CD14-positive monocyte (primary cell): ENCODE measurements around the gene AGBL2. TPM values are rescaled to one million over a fixed set of nuclear protein-coding genes. Genes with fewer than 3 reads are reported as not detected.

Experiments used
- DNase-seq, 3 donors: peaks; one replicate each; pipeline ENCODE4 v3.0.0-alpha.2; 2011 to 2022
- H2AFZ ChIP-seq: 2 replicates; pipeline ENCODE4 v1.6.0; 2012; ENCODE audit warnings: mild to moderate bottlenecking, low read depth, low read length, inconsistent platforms; ENCODE audit not compliant: insufficient read depth, poor library complexity, severe bottlenecking
- H3K27ac ChIP-seq, 2 donors: 1 replicate in 1 of 2; 2 replicates in 1 of 2; pipeline ENCODE4 v1.5.1; 2012 to 2013; ENCODE audit warnings: low read length in 2 of 2, control low read depth in 1 of 2, inconsistent platforms in 1 of 2, low read depth in 1 of 2, mild to moderate bottlenecking in 1 of 2
- H3K27me3 ChIP-seq, 2 donors: one replicate each; pipeline versions ENCODE4 v1.6.0 to v1.6.1; 2011 to 2013; ENCODE audit warnings: low read length in 2 of 2; ENCODE audit not compliant: control insufficient read depth in 2 of 2, insufficient read depth in 2 of 2
- H3K36me3 ChIP-seq, 2 donors: replicated peaks in 1 of 2; 1 replicate in 1 of 2; 2 replicates in 1 of 2; pipeline versions ENCODE4 v1.5.1 to v1.6.1; 2012 to 2013; ENCODE audit warnings: low read length in 2 of 2, control low read depth in 1 of 2, inconsistent platforms in 1 of 2, mild to moderate bottlenecking in 1 of 2; ENCODE audit not compliant: insufficient read depth in 2 of 2, control insufficient read depth in 1 of 2
- H3K4me1 ChIP-seq, 2 donors: 1 replicate in 1 of 2; 2 replicates in 1 of 2; pipeline versions ENCODE4 v1.5.1 to v1.6.1; 2012 to 2013; ENCODE audit warnings: low read length in 2 of 2, control low read depth in 1 of 2, inconsistent platforms in 1 of 2, mild to moderate bottlenecking in 1 of 2, moderate library complexity in 1 of 2; ENCODE audit not compliant: insufficient read depth in 2 of 2, control insufficient read depth in 1 of 2
- H3K4me2 ChIP-seq: replicated peaks from 2 replicates; pipeline ENCODE3; 2012; ENCODE audit warnings: low read length, moderate library complexity, mild to moderate bottlenecking; ENCODE audit not compliant: poor library complexity, severe bottlenecking; ENCODE audit errors: extremely low read depth
- H3K4me3 ChIP-seq, 3 experiments: fragments of 200-600 bp in 1 of 3; sonication (generic) in 1 of 3; replicated peaks in 1 of 3; 1 replicate in 2 of 3; 2 replicates in 1 of 3; pipeline ENCODE4 v1.5.1; 2011 to 2013; ENCODE audit warnings: low read length in 3 of 3, mild to moderate bottlenecking in 3 of 3, control low read depth in 2 of 3, low read depth in 2 of 3, inconsistent platforms in 1 of 3, moderate library complexity in 1 of 3
- H3K79me2 ChIP-seq: 2 replicates; pipeline ENCODE4 v1.6.0; 2012; ENCODE audit warnings: mild to moderate bottlenecking, control low read depth, inconsistent platforms, low read length, moderate library complexity; ENCODE audit not compliant: insufficient read depth
- H3K9ac ChIP-seq: 2 replicates; pipeline ENCODE4 v1.6.0; 2017; ENCODE audit warnings: low read length, mild to moderate bottlenecking; ENCODE audit not compliant: insufficient read depth, poor library complexity, severe bottlenecking
- H3K9me3 ChIP-seq, 2 donors: replicated peaks in 1 of 2; 1 replicate in 1 of 2; 2 replicates in 1 of 2; pipeline versions ENCODE4 v1.5.1 to v1.6.1; 2012 to 2013; ENCODE audit warnings: low read length in 2 of 2, control low read depth in 1 of 2; ENCODE audit not compliant: control insufficient read depth in 1 of 2, insufficient read depth in 1 of 2
- H4K20me1 ChIP-seq: 2 replicates; pipeline ENCODE4 v1.6.0; 2012; ENCODE audit warnings: mild to moderate bottlenecking, low read length, control low read depth, moderate library complexity; ENCODE audit not compliant: insufficient read depth
- H3K27ac Mint-ChIP-seq, 7 donors: one replicate each; pipeline ENCODE4 v1.8.0; 2020; ENCODE audit warnings: mild to moderate bottlenecking in 7 of 7, mixed read lengths in 7 of 7, moderate library complexity in 6 of 7, inconsistent platforms in 2 of 7
- H3K27me3 Mint-ChIP-seq, 3 donors: one replicate each; pipeline ENCODE4 v1.8.0; 2021 to 2022; ENCODE audit warnings: low read depth in 3 of 3, mild to moderate bottlenecking in 3 of 3, mixed read lengths in 3 of 3, moderate library complexity in 3 of 3, inconsistent platforms in 1 of 3
- H3K36me3 Mint-ChIP-seq, 2 donors: one replicate each; pipeline ENCODE4 v1.8.0; 2020; ENCODE audit warnings: mixed read lengths in 2 of 2, inconsistent platforms in 1 of 2, mild to moderate bottlenecking in 1 of 2
- H3K4me1 Mint-ChIP-seq: one replicate; pipeline ENCODE4 v1.8.0; 2020; ENCODE audit warnings: mild to moderate bottlenecking, mixed read lengths
- H3K4me3 Mint-ChIP-seq, 2 donors: one replicate each; pipeline ENCODE4 v1.8.0; 2020; ENCODE audit warnings: mild to moderate bottlenecking in 2 of 2, mixed read lengths in 2 of 2, moderate library complexity in 1 of 2
- H3K9me3 Mint-ChIP-seq, 7 donors: one replicate each; pipeline ENCODE4 v1.8.0; 2020 to 2022; ENCODE audit warnings: mixed read lengths in 7 of 7, mild to moderate bottlenecking in 6 of 7, moderate library complexity in 6 of 7, inconsistent platforms in 2 of 7
- WGBS: methylation state at CpG from one replicate; pipeline ENCODE4 v1.1.5; 2013; ENCODE audit warnings: missing lambda C conversion rate; ENCODE audit not compliant: insufficient coverage; 5-methylcytosine and 5-hydroxymethylcytosine counted together
- intact Hi-C, 2 donors: fragments of 100-400 bp; cut with micrococcal nuclease; formaldehyde crosslinking; loops; one replicate each; pipeline versions ENCODE4 v1.15.0 to v1.15.1; 2023
- polyA plus RNA-seq, 3 donors: library from polyadenylated mRNA; depleted of rRNA in 1 of 3; unstranded in 2 of 3; stranded (reverse) in 1 of 3; fragments of 300-500 nt in 2 of 3; fragments of >200 nt in 1 of 3; fragmentation: Illumina TruSeq in 2 of 3; gene quantifications; 1 replicate in 2 of 3; 2 replicates in 1 of 3; pipeline ENCODE4 v1.2.3, GENCODE V29; 2012 to 2021
- TF ChIP-seq, protein P1 (sequence below): fragments of 200-600 bp; IDR thresholded peaks from one replicate; pipeline ENCODE4 v1.8.0; 2022; ENCODE audit warnings: antibody characterized with exemption, mild to moderate bottlenecking

The AGBL2 gene
- polyA plus RNA-seq, 3 donors: 0.93 TPM; not detected in 2

DNA sequence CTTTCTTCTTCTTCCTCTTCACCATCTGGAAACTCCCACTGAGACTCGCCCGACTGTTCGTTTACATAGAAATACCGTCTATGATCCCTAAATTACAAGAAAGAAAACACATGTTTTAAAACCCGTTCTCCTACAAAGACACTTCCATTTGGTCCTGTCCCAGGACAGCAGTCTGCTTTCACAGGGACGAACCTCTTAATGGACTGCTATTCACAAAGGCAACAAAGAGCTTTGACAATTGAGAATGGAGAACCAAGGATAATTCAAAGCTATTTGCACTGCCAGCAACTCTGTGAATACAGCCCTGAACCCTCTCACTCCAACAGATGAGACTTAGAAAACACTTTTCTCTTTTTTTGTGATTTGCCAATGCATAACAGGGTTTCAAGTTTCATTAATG is 16.3 kb upstream of the AGBL2 start:
- H3K4me1 ChIP-seq: no peaks in the 10 kb centered on the region
- no peak overlapping the region for H3K4me2 ChIP-seq
- no peaks in the 10 kb centered on the region for H3K79me2 ChIP-seq
- no peak overlapping the region for H3K4me3 Mint-ChIP-seq
- no peaks in the 10 kb centered on the region for H3K27me3 Mint-ChIP-seq
- H3K27ac Mint-ChIP-seq: no peak overlapping the region
- no peak for DNase-seq
- H3K9ac ChIP-seq: no peak overlapping the region
- H3K9me3 Mint-ChIP-seq: no peaks in the 10 kb centered on the region
- TF ChIP-seq, protein P1, sequence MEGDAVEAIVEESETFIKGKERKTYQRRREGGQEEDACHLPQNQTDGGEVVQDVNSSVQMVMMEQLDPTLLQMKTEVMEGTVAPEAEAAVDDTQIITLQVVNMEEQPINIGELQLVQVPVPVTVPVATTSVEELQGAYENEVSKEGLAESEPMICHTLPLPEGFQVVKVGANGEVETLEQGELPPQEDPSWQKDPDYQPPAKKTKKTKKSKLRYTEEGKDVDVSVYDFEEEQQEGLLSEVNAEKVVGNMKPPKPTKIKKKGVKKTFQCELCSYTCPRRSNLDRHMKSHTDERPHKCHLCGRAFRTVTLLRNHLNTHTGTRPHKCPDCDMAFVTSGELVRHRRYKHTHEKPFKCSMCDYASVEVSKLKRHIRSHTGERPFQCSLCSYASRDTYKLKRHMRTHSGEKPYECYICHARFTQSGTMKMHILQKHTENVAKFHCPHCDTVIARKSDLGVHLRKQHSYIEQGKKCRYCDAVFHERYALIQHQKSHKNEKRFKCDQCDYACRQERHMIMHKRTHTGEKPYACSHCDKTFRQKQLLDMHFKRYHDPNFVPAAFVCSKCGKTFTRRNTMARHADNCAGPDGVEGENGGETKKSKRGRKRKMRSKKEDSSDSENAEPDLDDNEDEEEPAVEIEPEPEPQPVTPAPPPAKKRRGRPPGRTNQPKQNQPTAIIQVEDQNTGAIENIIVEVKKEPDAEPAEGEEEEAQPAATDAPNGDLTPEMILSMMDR: no peak
- H3K36me3 Mint-ChIP-seq: peaks cover 76 to 92% of the 10 kb centered on the region in 2 donors
- H3K4me1 Mint-ChIP-seq: no peaks in the 10 kb centered on the region
- no peak overlapping the region for H3K27ac ChIP-seq
- peaks cover 91 to 100% of the 10 kb centered on the region in 2 donors for H3K36me3 ChIP-seq
- H3K27me3 ChIP-seq: no peaks in the 10 kb centered on the region
- H4K20me1 ChIP-seq: peaks cover 51% of the 10 kb centered on the region
- no CpG with 5 or more reads among the region's 6 CpGs for WGBS
- H3K9me3 ChIP-seq: no peaks in the 10 kb centered on the region
- no peak overlapping the region for H3K4me3 ChIP-seq
- H2AFZ ChIP-seq: no peak overlapping the region
- intact Hi-C loops: loop anchor here in 1 of 2 donors (10.0 kb wide), 1 partner anchor 107 kb away; no protein-coding TSS in a partner anchor

DNA sequence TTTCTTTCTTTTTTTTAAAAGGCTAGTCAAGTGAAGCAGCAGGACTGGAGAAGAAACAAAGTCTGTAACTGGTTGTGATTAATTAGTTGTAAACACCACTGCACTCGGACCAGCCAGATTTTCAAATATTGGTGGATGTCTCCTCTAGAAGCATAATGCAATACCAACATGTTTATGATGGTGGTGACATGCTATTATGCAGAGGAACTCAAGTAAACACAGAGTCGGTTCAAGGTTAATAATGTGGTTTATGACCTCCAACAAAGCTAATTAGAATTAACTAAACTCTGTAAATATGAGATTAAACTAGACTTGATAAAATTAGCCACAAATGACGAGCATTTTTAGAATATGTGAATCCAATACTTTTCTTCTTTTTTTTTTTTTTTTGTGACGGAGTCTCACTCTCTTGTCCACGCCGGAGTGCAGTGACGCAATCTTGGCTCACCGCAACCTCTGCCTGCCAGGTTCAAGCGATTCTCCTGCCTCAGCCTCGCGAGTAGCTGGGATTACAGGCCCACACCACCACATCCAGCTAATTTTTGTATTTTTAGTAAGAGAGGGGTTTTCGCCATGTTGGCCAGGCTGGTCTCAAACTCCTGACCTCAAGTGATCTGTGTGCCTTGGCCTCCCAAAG is 11.8 kb upstream of the AGBL2 start:
- H3K27me3 ChIP-seq: no peaks in the 10 kb centered on the region
- Mint-ChIP-seq H3K27me3 (no peaks in the 10 kb centered on the region), H3K36me3 (peaks cover 75 to 89% of the 10 kb centered on the region in 2 donors), H3K4me1 (peaks cover 15% of the 10 kb centered on the region), H3K4me3 (no peak overlapping the region), H3K9me3 (no peaks in the 10 kb centered on the region), H3K27ac (peak overlapping the region in 2 of 7 donors; percentile 16 to 37)
- H3K4me2 ChIP-seq: no peak overlapping the region
- intact Hi-C loops: no loop called here
- H3K4me1 ChIP-seq: no peaks in the 10 kb centered on the region
- peaks cover 92 to 100% of the 10 kb centered on the region in 2 donors for H3K36me3 ChIP-seq
- no peak overlapping the region for H3K4me3 ChIP-seq
- WGBS: no CpG with 5 or more reads among the region's 12 CpGs
- no peaks in the 10 kb centered on the region for H3K9me3 ChIP-seq
- TF ChIP-seq, protein P1: no peak
- no peak for DNase-seq
- no peak overlapping the region for H2AFZ ChIP-seq
- H3K79me2 ChIP-seq: peaks cover 3% of the 10 kb centered on the region
- H3K27ac ChIP-seq: no peak overlapping the region
- H4K20me1 ChIP-seq: peaks cover 53% of the 10 kb centered on the region
- no peak overlapping the region for H3K9ac ChIP-seq
